Fibroblast of skin of scalp (primary cell): ENCODE measurements around the gene KNOP1.

Experiments
- DNase-seq: peaks from one replicate; pipeline ENCODE4 v3.0.0-alpha.2; 2013

KNOP1 gene

DNA sequence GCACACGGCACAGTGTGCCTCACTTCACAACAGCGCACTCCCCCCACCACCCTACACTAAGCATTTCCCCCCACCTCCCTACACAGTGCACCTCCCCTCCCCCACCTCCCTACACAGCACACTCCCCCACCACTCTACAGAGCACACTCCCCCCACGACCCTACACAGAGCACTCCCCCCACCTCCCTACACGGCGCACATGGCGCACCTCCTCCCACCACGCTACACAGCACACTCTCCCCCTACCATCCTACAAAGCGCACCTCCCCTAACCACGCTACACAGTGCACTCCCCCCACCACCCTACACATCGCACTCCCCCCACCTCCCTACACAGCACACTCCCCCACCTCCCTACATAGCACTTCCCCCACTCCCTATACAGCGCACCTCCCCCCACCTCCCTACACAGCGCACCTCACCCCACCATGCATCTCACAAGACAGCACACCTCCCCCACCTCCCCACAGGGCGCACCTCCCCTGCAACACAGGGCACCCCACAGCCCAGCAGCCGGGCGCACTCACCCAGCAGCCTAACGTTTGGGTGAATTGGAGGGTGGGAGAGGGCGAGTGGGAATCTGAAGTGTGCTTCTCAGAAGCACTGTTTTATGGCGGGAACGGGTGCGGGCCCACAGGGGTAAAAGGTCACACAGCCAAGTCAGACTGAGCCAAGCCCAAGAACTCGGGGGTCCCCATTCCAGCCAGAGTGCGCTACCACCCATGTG lies 10.3 kb downstream of the KNOP1 start:
- no peak for DNase-seq

DNA sequence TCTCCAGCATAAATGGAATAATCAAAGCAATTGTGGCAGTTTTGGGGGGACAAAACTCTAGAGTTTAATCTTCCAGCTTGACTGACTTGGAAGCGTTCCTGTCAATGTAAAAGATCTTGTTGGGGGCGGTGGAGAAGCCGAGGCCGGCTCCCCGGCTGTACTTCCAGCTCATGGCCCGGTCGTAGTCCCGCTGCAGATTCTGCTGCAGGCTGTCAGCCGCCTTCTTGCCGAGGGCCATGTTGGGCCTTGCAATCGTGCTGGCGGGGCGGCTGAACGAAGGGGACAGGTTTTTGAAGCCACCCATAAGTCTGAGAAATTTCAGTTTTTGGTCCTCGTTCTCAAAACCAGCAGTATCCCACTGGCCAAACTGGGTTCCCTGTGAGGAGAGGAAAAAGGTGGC lies 11.2 kb downstream of the KNOP1 start:
- DNase-seq: no peak

DNA sequence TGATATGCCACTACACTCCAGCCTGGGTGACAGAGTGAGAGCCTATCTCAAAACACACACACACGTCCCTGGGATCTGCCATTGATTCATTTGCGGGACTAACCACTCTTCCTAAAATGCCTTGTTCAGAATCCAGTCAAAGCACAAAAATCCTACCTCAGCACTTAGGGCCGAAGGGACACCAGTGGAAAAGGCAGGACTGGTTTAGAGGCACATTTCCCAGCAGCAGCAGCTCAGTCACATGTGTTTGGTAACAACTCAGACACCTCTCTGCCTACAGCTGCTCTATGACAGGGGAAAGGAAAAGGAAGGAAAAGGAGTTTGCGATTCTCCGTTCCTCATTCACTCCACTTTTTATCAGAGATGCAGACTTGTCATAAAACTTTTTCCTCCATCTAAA lies 12.2 kb downstream of the KNOP1 start:
- DNase-seq: no peak

DNA sequence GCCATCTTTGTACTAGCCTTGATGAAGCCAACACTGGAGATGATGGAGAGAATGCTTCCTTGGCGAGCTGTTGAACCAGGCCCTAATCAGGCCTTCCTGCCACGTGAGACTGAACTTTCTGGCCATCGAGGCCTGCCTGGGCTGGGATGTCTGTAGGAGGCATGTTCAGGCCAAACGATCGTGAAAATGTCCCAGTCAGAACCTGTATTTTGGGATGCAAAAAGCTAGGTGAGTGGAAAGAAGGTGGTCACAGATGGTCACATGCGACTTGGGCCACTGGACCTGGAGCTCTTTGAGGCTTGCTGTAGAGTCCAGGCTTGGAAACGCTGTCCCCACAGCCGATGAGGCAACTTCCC lies 12.9 kb downstream of the KNOP1 start:
- DNase-seq: no peak

DNA sequence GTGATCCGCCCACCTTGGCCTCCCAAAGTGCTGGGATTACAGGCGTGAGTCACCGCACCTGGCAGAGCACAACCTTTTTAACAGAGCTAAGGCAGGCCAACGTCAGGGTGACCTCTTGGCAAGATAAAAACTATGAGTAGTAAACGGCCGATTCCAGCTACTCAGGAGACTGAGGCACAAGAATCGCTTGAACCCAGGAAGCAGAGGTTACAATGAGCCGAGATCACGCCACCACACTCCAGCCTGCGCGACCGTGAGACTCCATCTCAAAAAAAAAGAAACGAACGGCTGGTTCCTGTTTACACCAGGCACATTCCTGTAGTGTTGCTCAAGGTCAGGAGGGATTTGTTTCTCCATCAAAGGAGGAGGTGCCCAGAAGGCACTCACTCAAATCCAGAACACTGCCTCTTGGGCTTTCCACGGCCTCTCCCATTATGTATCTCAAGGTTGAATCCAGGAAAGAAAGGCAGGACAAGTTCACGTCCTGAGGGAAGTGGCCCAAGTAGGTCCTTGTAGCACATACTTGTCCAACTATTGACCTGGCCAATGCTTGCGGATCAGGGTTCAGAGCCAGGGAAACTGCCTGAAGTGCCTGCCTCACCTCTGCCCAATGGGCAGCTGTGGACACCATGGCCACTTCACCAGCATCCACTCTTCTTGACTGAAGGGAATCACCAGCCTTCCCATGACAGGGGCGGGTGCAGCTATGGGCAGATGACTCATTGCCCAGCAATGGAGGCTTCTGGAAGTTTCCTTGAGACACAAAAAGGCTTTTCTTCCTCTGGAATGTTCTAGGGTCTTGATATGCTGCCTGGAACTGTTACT lies 13.5 kb downstream of the KNOP1 start:
- DNase-seq: peak; percentile 57

DNA sequence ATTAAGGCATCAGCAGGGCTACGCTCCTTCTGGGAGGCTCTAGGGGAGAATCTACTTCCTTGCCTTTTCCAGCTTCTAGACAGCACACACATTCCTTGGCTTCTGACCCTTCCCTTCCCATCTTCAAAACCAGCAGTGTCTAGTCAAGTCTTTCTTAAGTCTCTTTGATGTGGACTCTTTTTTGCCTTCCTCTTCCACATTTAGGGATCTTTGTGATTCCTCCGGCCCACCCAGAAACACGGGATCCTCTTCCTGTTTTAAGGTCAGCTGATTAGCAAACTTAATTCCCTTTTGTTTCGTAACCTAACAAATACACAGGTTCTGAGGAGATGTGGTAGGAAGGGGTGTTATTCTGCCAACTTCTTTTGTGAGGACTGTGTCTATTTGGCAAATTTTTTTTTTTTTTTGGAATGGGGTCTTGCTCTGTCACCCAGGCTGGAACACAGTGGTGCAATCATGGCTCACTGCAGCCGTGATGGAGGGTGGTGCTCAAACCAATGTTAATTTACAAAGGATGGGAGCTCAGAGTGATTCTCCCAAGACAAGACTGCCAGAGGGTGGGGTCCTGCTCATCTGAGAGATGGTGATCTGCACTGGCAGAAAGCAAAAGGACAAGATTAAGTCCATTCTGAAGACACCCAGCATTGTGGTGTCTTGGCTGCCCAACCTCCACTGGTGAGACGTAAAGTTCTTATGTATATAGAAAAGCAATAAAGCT lies 14.7 kb downstream of the KNOP1 start:
- DNase-seq: no peak

DNA sequence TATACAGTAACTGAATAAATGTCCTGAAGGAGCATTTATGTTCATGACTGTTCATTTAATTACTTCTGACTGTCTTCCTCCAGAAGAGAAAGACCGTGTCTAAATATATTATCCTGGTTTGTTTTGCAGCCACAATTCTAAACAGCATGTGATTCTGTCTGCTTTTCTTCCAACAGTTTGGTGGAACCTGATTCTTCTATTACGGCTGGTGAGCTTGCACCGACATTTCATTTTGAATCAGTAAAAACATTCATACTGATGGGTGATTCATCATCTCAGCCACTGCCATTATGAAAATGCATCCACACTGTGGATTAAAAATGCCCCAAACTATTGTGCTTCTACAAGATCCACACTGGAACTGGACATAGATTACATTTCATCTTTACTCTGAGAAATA lies 16.9 kb downstream of the KNOP1 start:
- DNase-seq: no peak

DNA sequence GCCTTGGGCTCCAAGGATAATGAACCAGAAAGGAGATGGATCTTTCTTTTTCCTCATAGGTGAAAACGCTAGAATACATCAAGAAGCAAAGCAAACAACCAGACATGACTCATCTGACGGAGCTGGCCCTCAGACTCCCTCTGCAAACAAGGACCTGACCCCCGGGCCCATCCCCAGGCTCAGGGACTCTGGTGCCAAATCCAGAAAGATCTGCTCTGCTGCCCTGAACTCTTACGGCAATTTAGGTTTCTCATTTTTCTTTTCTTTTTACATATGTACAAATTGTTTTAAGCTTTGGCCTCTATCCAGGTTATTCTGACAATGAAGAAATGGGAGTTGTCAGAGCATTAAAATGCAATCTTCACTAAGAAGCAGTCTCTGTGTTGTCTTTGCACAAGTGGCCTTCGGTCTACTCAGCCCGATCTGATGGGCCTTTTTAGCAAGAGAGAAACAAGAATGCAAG lies 17.7 kb downstream of the KNOP1 start:
- DNase-seq: no peak

DNA sequence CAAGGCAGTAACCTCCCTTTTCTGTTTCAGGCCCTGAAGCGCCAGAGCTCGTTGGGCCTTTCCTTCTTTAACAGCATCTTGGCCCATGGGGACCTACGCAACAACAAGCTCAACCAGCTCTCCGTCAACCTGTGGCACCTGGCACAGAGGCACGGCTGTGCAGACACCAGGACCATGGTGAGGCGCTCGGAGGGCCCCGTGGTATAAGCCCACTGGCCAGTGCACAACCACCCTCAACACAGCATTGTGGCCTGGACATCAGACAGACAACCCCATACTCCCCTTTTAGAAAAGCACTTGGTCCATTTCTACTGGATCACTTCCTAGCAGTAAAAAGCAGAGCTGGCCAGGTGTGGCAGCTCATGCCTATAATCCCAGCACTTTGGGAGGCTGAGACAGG lies 18.6 kb downstream of the KNOP1 start:
- no peak for DNase-seq

DNA sequence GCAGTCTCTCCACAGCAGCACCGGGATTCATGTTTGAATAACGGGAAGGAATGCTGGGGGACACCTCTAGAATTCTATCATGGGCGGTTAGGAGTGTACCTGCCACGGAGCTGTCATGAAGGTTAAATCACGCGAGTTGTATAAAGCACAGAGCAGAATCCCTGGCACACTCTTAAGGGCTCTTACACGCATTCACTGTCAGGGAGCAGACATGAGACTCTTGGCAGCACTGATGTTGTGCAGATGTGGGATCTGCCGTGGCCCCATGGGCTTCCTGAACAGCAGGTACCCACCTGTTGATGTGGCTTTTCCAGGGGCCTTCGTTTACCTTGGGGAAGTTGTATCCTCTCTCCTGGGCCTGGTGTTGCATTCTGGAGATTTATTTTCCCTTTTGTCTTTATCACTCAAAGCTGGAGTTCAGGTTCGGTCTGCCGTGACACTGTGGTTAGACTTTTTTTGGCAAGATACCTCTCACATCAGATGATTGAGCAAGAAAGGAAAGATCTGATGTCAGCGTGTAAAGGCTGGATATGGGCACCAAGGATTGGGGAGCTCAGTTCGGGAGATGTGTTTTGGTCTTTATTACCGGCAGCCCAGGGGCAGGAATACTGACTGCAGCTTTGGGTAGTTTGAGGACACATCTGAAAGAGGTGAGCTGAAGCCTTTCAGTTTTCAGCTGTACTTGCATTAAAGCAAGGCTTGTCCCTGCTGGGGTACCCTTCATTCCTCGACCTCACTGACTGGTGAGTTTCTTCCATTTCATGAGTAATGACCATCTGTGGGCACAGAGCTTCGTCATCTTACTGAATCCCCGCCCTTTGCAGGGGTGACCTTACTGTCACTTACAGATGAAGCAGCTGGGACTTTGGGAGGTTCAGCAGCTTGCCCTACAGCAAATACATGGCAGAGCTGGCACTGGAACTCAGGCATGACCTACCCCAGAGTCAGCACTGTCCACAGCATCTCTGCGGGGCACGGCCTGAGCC lies 19.3 kb downstream of the KNOP1 start:
- DNase-seq: no peak

DNA sequence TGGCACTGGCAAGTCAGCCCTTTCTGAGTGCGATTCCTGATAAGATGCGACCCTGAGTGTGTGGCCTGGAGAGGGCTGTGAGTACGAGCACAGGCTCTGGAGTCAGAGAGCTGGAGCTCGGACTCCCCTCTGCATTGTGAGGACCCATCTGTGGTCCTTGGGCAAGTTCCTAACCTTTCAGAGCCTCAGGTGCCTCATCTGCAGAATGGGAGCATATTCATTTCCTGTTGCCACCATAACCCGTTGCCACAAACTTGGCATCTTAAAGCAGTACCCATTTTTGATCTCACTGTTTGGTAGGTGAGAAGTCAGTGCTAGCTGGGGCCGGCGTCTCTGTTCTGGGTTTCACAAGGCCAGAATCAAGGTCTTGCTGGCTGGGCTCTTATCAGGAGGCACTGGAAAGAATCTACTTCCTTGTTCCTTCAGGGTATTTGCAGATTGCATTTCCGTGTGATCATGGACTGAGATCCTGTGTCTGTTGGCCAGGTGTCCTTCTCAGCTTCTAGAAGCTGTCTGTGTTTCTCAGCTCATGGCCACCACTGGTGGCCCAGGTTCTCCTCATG lies 20.2 kb downstream of the KNOP1 start:
- DNase-seq: no peak

DNA sequence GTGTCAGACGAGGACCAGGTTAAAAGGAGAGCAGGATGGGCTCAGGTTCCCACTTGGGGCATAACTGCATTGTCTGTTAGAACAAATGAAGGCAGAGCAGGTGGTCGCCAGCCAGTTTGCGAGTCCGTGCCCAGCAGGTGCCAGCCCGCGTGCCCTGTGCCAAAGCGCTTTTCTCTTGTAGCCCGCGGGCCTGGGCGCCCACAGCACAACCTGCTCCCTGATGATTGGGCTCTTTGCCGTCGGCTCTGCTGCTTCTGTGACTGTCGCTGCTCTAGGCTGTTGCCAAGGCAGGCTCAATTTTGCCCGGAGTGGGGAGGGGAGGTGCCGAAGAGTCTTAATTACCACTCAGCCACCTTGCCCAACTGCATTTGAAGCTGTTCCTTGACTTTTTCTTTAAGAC lies 21.1 kb downstream of the KNOP1 start:
- DNase-seq: no peak

DNA sequence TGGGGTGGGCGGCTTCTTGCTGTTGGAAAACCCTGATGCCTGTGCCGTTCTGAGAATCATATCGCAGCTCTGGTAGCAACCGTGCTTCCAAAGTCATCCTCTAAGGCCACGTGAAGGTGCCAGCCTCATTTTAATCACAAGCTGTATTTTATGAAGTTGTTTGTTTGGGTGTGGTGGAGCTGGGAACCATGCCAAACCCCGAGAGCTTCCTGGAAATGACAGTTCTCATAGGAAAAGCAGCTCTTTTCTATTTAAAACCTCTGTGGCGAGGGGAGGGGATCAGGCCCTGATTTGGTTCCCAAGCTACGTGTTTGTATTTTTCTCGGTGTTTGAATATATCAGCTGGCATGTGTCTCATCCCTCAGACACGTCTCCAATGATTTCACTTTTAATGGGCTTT lies 21.7 kb downstream of the KNOP1 start:
- peak; percentile 84 for DNase-seq

DNA sequence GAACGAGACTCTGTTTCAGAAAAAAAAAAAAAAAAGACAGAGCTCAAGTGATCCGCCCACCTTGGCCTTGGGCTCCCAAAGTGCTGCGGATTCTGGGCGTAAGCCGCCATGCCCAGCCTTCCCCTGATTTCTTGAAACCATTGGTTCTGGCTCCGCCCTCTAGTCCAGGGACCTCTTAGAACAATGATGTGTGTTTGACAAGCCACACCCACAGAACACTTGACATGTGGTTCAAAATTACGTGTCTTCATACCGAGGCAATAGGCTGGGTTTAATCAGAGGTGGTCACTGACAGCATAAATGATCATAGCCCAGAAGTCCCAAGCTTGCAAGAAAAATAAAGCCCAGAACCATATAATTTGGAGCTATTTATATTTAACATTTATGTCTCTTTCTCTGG lies 23.0 kb downstream of the KNOP1 start:
- no peak for DNase-seq

DNA sequence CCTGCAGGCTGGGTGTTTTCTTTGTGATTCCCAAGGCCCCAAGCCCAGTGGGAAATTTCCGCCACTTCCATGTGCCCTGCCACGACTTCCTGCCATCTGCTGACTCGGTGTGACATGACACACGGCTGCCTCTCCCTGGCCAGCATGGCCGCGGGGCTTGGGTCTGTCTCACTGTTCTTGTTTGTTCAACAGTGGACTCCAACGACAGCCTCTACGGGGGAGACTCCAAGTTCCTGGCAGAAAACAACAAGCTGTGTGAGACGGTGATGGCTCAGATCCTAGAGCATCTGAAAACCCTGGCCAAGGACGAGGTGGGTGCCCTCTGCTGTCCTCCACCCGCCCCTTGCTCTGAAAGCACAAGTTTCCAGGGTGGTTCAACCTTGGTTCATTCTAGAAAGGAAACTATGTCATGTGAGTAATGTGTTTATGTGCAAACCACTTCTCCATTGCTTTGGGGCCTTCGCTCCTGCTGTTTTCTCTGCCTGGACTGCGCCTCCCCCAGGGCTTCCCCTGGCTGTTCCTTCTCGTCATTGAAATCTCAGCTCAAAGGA lies 26.8 kb downstream of the KNOP1 start:
- DNase-seq: peak; percentile 6

DNA sequence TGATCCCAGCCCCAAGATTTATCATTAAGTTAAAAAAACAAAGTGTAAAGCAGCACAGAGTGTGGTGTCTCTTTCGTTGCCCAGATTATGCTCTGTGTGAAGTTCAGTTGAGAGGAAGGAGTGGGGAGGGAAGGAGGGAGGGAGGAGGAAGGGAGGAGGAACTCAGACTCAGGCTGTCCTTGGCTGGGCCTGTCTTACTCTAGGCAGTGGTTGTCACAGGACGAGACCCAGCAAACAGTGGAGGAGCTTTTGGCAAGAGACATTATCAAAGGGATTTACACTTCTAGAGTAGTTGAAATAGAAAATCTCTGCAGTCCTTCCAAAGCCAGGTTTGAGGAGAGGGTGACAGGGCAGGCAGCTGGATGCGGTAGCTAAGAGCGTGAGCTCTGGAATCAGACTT lies 27.8 kb downstream of the KNOP1 start:
- DNase-seq: no peak

DNA sequence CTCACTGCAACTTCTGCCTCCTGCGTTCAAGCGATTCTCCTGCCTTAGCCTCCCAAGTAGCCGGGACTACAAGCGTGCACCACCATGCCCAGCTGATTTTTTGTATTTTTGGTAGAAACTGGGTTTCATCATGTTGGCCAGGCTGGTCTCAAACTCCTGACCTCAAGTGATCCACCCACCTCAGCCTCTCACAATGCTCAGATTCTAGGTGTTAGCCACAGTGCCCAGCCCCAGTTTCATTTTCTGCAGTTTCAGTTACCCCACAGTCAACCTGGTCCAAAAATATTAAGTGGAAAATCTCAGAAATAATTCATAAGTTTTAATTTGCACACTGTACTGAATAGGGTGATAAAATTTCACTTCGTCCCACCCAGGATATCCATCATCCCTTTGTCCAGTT lies 28.7 kb downstream of the KNOP1 start:
- no peak for DNase-seq

DNA sequence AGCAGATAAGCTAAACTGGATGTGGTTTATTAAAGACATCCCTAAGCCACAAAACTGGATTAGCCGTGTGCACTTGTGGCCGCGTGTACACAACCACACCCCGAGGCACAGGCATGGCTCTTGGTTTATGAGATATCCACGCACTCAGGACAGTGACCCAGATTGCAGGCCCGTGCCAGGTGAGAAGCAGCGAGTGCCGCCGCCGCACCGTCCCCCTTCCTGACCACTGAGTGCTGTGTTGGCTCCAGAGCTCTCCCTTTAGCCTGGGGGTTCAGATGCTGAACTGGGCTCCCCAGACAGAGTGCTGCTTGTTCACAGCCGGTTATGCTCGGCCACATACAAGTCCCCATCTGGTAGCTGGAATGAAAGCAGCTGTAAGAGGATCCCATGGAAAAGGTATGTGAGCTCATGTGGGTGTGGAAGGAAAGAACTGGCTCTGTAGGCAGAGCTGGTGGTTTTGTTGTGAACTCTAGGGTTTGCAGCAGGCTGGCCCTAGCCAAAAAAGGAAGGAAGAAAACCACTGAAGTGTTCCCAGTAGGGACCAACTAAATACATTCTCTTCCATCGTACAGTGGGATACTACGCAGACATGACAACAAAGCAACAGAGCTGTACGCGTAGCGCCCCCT lies 29.5 kb downstream of the KNOP1 start:
- no peak for DNase-seq

DNA sequence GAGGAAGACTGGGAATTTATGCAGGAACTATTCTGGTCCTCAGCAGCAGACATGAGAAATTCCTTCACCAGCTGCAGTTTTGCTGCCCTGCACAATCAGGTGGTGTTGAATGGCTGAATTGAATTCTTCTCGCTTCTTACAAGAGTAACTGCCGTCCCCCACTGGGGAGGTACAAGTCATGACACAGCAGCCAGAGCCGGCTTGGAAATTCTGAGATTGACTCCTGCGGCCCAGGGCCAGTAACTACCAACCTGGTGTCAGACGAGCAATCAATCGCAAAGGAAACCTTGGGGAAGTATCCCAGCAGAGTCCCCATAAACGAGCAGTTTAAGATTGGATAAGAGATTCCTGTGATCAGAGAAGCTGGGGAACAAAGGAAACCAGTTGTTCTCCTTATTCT lies 30.7 kb downstream of the KNOP1 start:
- DNase-seq: no peak

DNA sequence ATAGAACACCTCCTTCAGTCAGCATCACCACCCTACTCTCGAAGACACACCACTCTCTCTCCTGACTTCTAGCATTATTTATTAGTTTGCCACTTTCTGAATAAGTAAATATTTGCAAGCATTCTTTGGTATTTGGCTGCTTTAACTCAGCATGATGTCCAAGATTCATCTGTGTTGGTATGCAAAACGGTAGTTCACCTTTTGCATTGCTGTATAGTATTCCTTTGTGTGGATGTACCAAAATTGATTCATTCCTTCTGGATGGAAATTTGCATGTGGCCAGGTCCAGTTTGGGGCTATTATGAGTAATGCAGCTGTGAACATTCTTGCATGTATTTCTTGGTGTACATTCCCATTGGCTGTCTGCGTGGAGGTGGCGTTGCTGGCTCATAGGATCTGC lies 32.9 kb downstream of the KNOP1 start:
- no peak for DNase-seq
